Colonic mucosa (tissue), 4 donors: ENCODE data around the gene COL4A2. TPM values are rescaled to one million over a fixed set of nuclear protein-coding genes. Genes with fewer than 3 reads are reported as not detected.

Source experiments
- DNase-seq: peaks from one replicate; pipeline ENCODE4 v3.0.0-alpha.2; 2020
- H3K27ac ChIP-seq: fragments of 200-600 bp; one replicate; pipeline ENCODE4 v1.8.0; 2021
- H3K27me3 ChIP-seq: fragments of 200-600 bp; one replicate; pipeline ENCODE4 v1.8.0; 2021
- H3K36me3 ChIP-seq: fragments of 200-600 bp; one replicate; pipeline ENCODE4 v1.8.0; 2021
- H3K4me1 ChIP-seq: fragments of 200-600 bp; one replicate; pipeline ENCODE4 v1.8.0; 2021; ENCODE audit warnings: mild to moderate bottlenecking
- H3K4me3 ChIP-seq: fragments of 200-600 bp; one replicate; pipeline ENCODE4 v1.8.0; 2021
- H3K9ac ChIP-seq, 2 donors: one replicate each; pipeline ENCODE4 v1.7.0; 2013; ENCODE audit warnings: control low read depth in 2 of 2, low read depth in 2 of 2, low read length in 2 of 2
- H3K9me3 ChIP-seq: fragments of 200-600 bp; one replicate; pipeline ENCODE4 v1.8.0; 2021
- intact Hi-C: fragments of 100-400 bp; cut with DNase I; formaldehyde crosslinking; loops from one replicate; pipeline ENCODE4 v1.14.1; 2022
- total RNA-seq, 2 donors: library from RNA; stranded (reverse); fragmentation: NEBNext Ultra II Directional in 1 of 2; extraction: Animal tissue kit (Norgen Biotek cat#: 25700) in 1 of 2; gene quantifications; one replicate each; pipeline ENCODE4 v1.2.1, GENCODE V29; 2021
- TF ChIP-seq, protein P1 (sequence below): fragments of 200-600 bp; IDR thresholded peaks from one replicate; pipeline ENCODE4 v1.8.0; 2022; ENCODE audit warnings: antibody characterized with exemption, mild to moderate bottlenecking
- donor health status: healthy.
- donor health status: DM: no; HTN: no; CAD: no.
- donor health status: DM: no; HTN: no; CAD: no.

COL4A2 gene
- total RNA-seq, 2 donors from 2014 or later: 61.1 to 111 TPM

DNA sequence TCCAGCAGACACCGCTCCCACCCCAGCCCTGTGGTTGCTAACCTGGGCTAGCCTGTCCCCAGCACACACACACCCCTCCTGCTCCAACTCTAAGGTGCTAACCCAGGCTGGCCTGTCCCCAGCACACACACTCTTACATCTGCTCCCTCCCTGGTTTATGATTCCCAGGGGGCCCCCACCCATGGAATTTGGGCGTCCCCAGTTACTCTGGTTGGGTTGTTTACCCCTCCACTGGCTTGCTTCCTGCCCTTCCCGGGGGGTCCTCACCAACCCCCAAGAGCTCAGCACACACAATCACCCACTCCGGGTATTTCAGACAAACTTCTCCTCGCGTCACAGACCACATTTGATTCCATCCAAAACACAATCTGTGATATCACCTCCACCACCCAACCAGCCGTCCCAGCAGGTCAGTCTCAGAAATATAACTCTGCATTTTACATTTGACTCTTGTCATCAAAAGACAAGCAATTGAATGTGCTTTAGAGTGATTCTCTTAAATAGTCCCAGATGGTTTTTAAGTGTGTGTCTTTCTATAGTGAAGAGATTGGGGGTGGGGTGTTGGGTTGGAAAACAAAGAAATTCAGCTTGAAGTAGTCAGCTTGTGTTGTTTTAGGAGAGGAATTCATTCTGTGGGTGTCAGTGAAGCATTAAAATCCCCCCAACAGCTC, 20.1 kb downstream of the COL4A2 start:
- TF ChIP-seq, protein P1, sequence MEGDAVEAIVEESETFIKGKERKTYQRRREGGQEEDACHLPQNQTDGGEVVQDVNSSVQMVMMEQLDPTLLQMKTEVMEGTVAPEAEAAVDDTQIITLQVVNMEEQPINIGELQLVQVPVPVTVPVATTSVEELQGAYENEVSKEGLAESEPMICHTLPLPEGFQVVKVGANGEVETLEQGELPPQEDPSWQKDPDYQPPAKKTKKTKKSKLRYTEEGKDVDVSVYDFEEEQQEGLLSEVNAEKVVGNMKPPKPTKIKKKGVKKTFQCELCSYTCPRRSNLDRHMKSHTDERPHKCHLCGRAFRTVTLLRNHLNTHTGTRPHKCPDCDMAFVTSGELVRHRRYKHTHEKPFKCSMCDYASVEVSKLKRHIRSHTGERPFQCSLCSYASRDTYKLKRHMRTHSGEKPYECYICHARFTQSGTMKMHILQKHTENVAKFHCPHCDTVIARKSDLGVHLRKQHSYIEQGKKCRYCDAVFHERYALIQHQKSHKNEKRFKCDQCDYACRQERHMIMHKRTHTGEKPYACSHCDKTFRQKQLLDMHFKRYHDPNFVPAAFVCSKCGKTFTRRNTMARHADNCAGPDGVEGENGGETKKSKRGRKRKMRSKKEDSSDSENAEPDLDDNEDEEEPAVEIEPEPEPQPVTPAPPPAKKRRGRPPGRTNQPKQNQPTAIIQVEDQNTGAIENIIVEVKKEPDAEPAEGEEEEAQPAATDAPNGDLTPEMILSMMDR: no peak
- DNase-seq: no peak
- intact Hi-C loops: no loop called here
- Histone ChIP-seq H3K4me3 (no peak overlapping the region), H3K27me3 (no peaks in the 10 kb centered on the region), H3K27ac (no peak overlapping the region), H3K9me3 (no peaks in the 10 kb centered on the region), H3K9ac (no peak overlapping the region), H3K36me3 (no peaks in the 10 kb centered on the region), H3K4me1 (no peaks in the 10 kb centered on the region)

DNA sequence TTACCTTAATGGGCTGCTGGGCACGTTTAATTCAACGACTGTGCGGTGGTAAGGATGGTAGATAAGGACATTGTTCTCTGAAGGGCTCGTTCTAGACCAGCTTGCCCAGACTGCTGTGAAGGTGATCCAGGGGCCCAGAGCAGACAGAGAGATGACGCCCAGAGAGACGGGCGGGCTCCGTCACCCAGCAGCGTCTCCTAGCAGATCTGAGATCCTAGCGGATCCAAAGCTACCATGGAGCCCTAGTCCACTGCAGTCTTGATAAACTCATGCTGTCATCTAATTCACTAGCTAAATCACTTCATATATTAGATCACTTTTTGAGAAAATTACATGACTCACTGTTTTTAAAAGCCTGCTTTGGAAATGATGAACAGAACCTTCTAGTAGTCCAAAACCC, 21.5 kb downstream of the COL4A2 start:
- no peak overlapping the region for H3K27ac ChIP-seq
- DNase-seq: no peak
- TF ChIP-seq, protein P1: no peak
- no peak overlapping the region for H3K4me3 ChIP-seq
- H3K9ac ChIP-seq: no peak overlapping the region
- H3K36me3 ChIP-seq: no peaks in the 10 kb centered on the region
- H3K4me1 ChIP-seq: no peaks in the 10 kb centered on the region
- intact Hi-C loops: no loop called here
- H3K27me3 ChIP-seq: no peaks in the 10 kb centered on the region
- no peaks in the 10 kb centered on the region for H3K9me3 ChIP-seq

DNA sequence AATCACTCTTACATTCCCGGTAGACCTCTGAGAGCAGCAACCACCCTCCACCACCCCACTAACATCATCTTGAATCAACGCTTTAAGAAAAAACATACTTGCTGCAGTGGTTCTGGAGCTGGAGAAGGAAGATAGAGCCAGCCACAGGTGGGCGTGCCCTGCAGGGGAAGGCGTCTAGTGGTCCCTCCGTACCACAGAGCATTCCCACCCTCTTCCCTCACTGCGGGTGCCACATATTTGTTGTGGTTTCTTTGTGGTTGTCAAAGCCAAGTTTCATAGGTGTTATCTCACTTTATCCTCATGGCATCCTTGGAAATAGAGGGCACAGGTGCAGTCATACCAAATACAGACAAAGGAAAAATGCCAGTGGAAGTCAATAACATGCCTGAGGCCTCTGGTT, 22.2 kb downstream of the COL4A2 start:
- Histone ChIP-seq H3K9me3 (no peaks in the 10 kb centered on the region), H3K4me1 (no peaks in the 10 kb centered on the region), H3K36me3 (no peaks in the 10 kb centered on the region), H3K9ac (no peak overlapping the region), H3K27ac (peak overlapping the region; percentile 29), H3K4me3 (no peak overlapping the region), H3K27me3 (no peaks in the 10 kb centered on the region)
- TF ChIP-seq, protein P1: no peak
- DNase-seq: no peak
- intact Hi-C loops: no loop called here

DNA sequence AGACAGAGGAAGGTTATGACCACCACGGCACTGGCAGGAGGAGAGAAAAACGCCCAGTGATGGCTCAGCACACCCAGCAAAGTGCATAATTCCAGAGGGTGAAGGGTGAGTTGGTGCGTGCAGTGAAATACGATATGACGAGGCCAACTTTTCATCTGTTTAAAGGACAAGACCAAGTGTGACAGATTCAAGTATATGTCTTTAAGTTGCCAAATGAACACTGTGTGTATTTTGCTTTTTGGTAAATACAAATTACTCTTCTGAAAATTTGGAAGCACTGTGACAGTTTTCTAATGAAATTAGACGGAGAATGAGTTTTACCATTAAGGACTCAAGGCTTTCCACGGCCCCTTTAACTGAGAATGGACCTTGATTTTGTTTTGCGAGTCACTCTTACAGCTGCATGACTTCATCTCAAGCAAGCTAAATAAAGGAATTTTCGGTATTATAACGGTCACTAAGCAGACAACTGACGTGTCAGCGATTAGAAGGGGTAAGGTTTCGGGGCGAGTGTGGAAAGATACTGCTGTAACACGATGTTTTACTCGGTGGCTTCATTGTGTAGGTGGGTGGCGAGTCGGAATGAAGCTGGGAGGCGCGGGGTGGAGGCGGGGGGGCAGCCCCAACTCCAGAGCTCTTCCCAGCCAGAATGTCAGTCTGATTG, 22.8 kb downstream of the COL4A2 start:
- intact Hi-C loops: no loop called here
- Histone ChIP-seq H3K27ac (peak overlapping the region; percentile 30), H3K9ac (no peak overlapping the region), H3K27me3 (no peaks in the 10 kb centered on the region), H3K4me3 (no peak overlapping the region), H3K9me3 (no peaks in the 10 kb centered on the region), H3K36me3 (no peaks in the 10 kb centered on the region), H3K4me1 (no peaks in the 10 kb centered on the region)
- DNase-seq: no peak
- TF ChIP-seq, protein P1: no peak

DNA sequence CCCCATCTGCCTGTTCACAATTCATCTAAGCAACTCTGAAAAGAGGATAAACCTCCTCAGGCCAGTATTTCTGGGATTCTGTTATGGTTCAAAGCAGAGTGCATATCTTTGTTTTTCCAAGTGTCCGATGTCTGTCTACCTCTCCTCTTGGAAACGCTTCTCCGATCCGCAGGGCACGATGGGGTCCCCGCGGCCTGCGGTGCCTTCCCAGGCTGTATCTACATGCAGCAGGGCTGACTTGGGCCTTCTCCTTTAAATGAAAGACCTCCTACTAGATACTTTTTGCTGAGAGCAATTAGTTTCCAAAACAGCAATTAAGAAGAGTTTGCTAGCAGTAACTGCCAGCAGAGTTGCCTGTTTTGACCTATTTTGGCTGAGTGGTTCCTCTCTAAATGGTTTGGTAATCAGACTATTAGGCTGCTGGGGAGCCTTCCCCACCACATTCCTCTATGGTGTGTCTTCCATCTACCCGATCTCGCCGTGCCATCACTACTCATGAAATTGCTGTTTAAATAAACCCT, 23.5 kb downstream of the COL4A2 start:
- DNase-seq: no peak
- Histone ChIP-seq H3K9ac (no peak overlapping the region), H3K4me1 (no peaks in the 10 kb centered on the region)

More for the DNA sequence above, 23.5 kb downstream of the COL4A2 start:
- Histone ChIP-seq H3K9me3 (no peaks in the 10 kb centered on the region), H3K27ac (peak overlapping the region; percentile 30), H3K36me3 (no peaks in the 10 kb centered on the region), H3K27me3 (no peaks in the 10 kb centered on the region), H3K4me3 (no peak overlapping the region)
- intact Hi-C loops: no loop called here
- TF ChIP-seq, protein P1: no peak
